Activated CD4-positive, alpha-beta T cell treated with anti-CD3 and anti-CD28 coated beads, Interleukin-2, Interleukin-4, amounts not matched to agents 100 ng/mL and 50 ng/mL, durations not matched to agents 16 hours and 8 hours (primary cell): ENCODE measurements around the gene CCER1.

ENCODE experiments used
- DNase-seq: peaks from one replicate; pipeline ENCODE4 v3.0.0-alpha.2; 2020; ENCODE audit warnings: low spot score

Gene CCER1

GRCh38 chr12:90965204-90965603 lies 10.2 kb upstream of the CCER1 start:
- no peak for DNase-seq

- no peak for DNase-seq
Observed at GRCh38 chr12:90964616-90965015, 9.6 kb upstream of the CCER1 start.

GRCh38 chr12:90963946-90964345 lies 9.0 kb upstream of the CCER1 start:
- no peak for DNase-seq

- no peak for DNase-seq
Observed at GRCh38 chr12:90961154-90961553, 6.2 kb upstream of the CCER1 start.

- peak; percentile 43 for DNase-seq
Observed at GRCh38 chr12:90959538-90960139, 4.7 kb upstream of the CCER1 start.

GRCh38 chr12:90959032-90959431 lies 4.1 kb upstream of the CCER1 start:
- no peak for DNase-seq

- no peak for DNase-seq
Observed at GRCh38 chr12:90958347-90958746, 3.4 kb upstream of the CCER1 start.

- no peak for DNase-seq
Observed at GRCh38 chr12:90954428-90954827, 548 bp downstream of the CCER1 start.

- peak; percentile 12 for DNase-seq
Observed at GRCh38 chr12:90953956-90954421, 987 bp downstream of the CCER1 start.

GRCh38 chr12:90951432-90952105 lies 3.4 kb downstream of the CCER1 start:
- DNase-seq: no peak

- no peak for DNase-seq
Observed at GRCh38 chr12:90947869-90948268, 7.1 kb downstream of the CCER1 start.

- peak; percentile 16 for DNase-seq
Observed at GRCh38 chr12:90945070-90945649, 9.8 kb downstream of the CCER1 start.

- DNase-seq: no peak
Observed at GRCh38 chr12:90943255-90943654, 11.7 kb downstream of the CCER1 start.

GRCh38 chr12:90940872-90941499 lies 14.0 kb downstream of the CCER1 start:
- peak; percentile 31 for DNase-seq

GRCh38 chr12:90939382-90939781 lies 15.6 kb downstream of the CCER1 start:
- no peak for DNase-seq

GRCh38 chr12:90938451-90938850 lies 16.5 kb downstream of the CCER1 start:
- DNase-seq: no peak

GRCh38 chr12:90937651-90938050 lies 17.3 kb downstream of the CCER1 start:
- DNase-seq: no peak

GRCh38 chr12:90936230-90937005 lies 18.6 kb downstream of the CCER1 start:
- DNase-seq: no peak

GRCh38 chr12:90925562-90925961 lies 29.4 kb downstream of the CCER1 start:
- DNase-seq: no peak

- no peak for DNase-seq
Observed at GRCh38 chr12:90924406-90924805, 30.6 kb downstream of the CCER1 start.

- DNase-seq: no peak
Observed at GRCh38 chr12:90922145-90922627, 32.8 kb downstream of the CCER1 start.

GRCh38 chr12:90921536-90921935 lies 33.4 kb downstream of the CCER1 start:
- no peak for DNase-seq
